IMR-90 (cell line): ENCODE results near the gene NDOR1. TPM values are rescaled to one million over a fixed set of nuclear protein-coding genes. Genes with fewer than 3 reads are reported as not detected.

ENCODE experiments used
- ATAC-seq: fragments of 200-7000 bp; cut with Tn5 transposase; 2 replicates; pipeline ENCODE4 v1.9.1; 2020; ENCODE audit warnings: low read depth, mild to moderate bottlenecking, moderate library complexity
- BruUV-seq: library from RNA; stranded (reverse); fragments of 400-500 nt; replicated peaks from 2 replicates; lab custom pipeline; 2021; lab: Mats Ljungman, UMichigan
- CTCF ChIA-PET: fragments of 300-600 bp; formaldehyde crosslinking; extraction: SDS; loops from one replicate; lab custom pipeline; 2021; ENCODE audit warnings: antibody characterized with exemption; lab: Yijun Ruan, JAX
- POLR2A ChIA-PET: fragments of 300-600 bp; sonication (Branson Sonifier 250); formaldehyde crosslinking; loops from one replicate; lab custom pipeline; 2022; ENCODE audit warnings: antibody characterized with exemption; ENCODE audit not compliant: unreplicated experiment; lab: Charles Lee
- DNase-seq: peaks from one replicate; pipeline ENCODE4 v3.0.0; 2013
- H2AFZ ChIP-seq: replicated peaks from 2 replicates; pipeline ENCODE3; 2013; ENCODE audit warnings: low read length, mild to moderate bottlenecking; ENCODE audit not compliant: poor library complexity
- H2AK5ac ChIP-seq: 2 replicates; pipeline ENCODE4 v1.6.1; 2013; ENCODE audit warnings: low read depth, low read length, inconsistent platforms
- H2AK9ac ChIP-seq: replicated peaks from 2 replicates; pipeline ENCODE3; 2013; ENCODE audit warnings: mild to moderate bottlenecking, low read depth, low read length, moderate library complexity; ENCODE audit not compliant: poor library complexity
- H2BK120ac ChIP-seq: 2 replicates; pipeline ENCODE4 v1.6.1; 2013; ENCODE audit warnings: low read depth, low read length, inconsistent platforms
- H2BK15ac ChIP-seq: 3 replicates; pipeline ENCODE4 v1.6.1; 2013; ENCODE audit warnings: low read depth, low read length, inconsistent platforms
- H2BK20ac ChIP-seq: 2 replicates; pipeline ENCODE4 v1.6.1; 2013; ENCODE audit warnings: low read depth, mild to moderate bottlenecking, inconsistent platforms, low read length, moderate library complexity
- H2BK5ac ChIP-seq: 2 replicates; pipeline ENCODE4 v1.6.1; 2013; ENCODE audit warnings: mild to moderate bottlenecking, low read depth, low read length, inconsistent platforms; ENCODE audit not compliant: poor library complexity, severe bottlenecking
- H3K14ac ChIP-seq: replicated peaks from 2 replicates; pipeline ENCODE4 v1.6.1; 2013; ENCODE audit warnings: low read depth, low read length, inconsistent platforms
- H3K18ac ChIP-seq: 2 replicates; pipeline ENCODE4 v1.6.1; 2013; ENCODE audit warnings: low read depth, low read length, control low read depth
- H3K23ac ChIP-seq: 2 replicates; pipeline ENCODE4 v1.6.1; 2013; ENCODE audit warnings: low read depth, low read length, inconsistent platforms
- H3K27ac ChIP-seq: 2 replicates; pipeline ENCODE4 v1.5.1; 2013; ENCODE audit warnings: mild to moderate bottlenecking, control low read depth, low read length; ENCODE audit not compliant: insufficient read depth
- H3K27me3 ChIP-seq: 2 replicates; pipeline ENCODE4 v1.6.1; 2013; ENCODE audit warnings: low read length; ENCODE audit not compliant: control insufficient read depth, insufficient read depth
- H3K36me3 ChIP-seq: 2 replicates; pipeline ENCODE4 v1.6.1; 2013; ENCODE audit warnings: low read length, mixed read lengths; ENCODE audit not compliant: control insufficient read depth, insufficient read depth
- H3K4ac ChIP-seq: 2 replicates; pipeline ENCODE4 v1.6.1; 2013; ENCODE audit warnings: low read depth, low read length, inconsistent platforms
- H3K4me1 ChIP-seq: 2 replicates; pipeline ENCODE4 v1.6.1; 2013; ENCODE audit warnings: low read length, mixed read lengths; ENCODE audit not compliant: control insufficient read depth, insufficient read depth
- H3K4me2 ChIP-seq: 2 replicates; pipeline ENCODE4 v1.6.1; 2013; ENCODE audit warnings: low read depth, mild to moderate bottlenecking, control low read depth, low read length, moderate library complexity
- H3K4me3 ChIP-seq: 2 replicates; pipeline ENCODE4 v1.5.1; 2013; ENCODE audit warnings: low read depth, mild to moderate bottlenecking, control low read depth, low read length, moderate library complexity; ENCODE audit not compliant: insufficient read depth
- H3K56ac ChIP-seq: 2 replicates; pipeline ENCODE4 v1.6.1; 2013; ENCODE audit warnings: low read length, inconsistent platforms; ENCODE audit not compliant: insufficient read depth; ENCODE audit errors: extremely low read depth
- H3K79me1 ChIP-seq, 2 experiments: 2 replicates each; pipeline ENCODE4 v1.6.1; 2013; ENCODE audit warnings: low read length in 2 of 2, inconsistent platforms in 1 of 2, low read depth in 1 of 2
- H3K9ac ChIP-seq: 2 replicates; pipeline ENCODE4 v1.6.1; 2013; ENCODE audit warnings: low read depth, low read length, control low read depth
- H3K9me1 ChIP-seq: 2 replicates; pipeline ENCODE4 v1.6.1; 2013; ENCODE audit warnings: low read length, inconsistent platforms; ENCODE audit not compliant: insufficient read depth
- H3K9me3 ChIP-seq: 2 replicates; pipeline ENCODE4 v1.6.1; 2013; ENCODE audit warnings: low read length; ENCODE audit not compliant: control insufficient read depth, insufficient read depth
- H4K20me1 ChIP-seq: 2 replicates; pipeline ENCODE4 v1.6.1; 2013; ENCODE audit warnings: low read length, inconsistent platforms; ENCODE audit not compliant: insufficient read depth
- H4K5ac ChIP-seq: 2 replicates; pipeline ENCODE4 v1.6.1; 2013; ENCODE audit warnings: mild to moderate bottlenecking, low read depth, low read length, control low read depth
- H4K8ac ChIP-seq, 2 experiments: 2 replicates each; pipeline ENCODE4 v1.6.1; 2013; ENCODE audit warnings: low read depth in 2 of 2, low read length in 2 of 2, control low read depth in 1 of 2, inconsistent platforms in 1 of 2
- H4K91ac ChIP-seq: 2 replicates; pipeline ENCODE4 v1.6.1; 2013; ENCODE audit warnings: low read depth, low read length, inconsistent platforms; ENCODE audit not compliant: insufficient read depth
- BHLHE40 ChIP-seq: fragments of 150-350 bp; IDR thresholded peaks from 2 replicates; pipeline ENCODE4 v1.6.1; 2016; ENCODE audit warnings: mild to moderate bottlenecking, low read depth, low read length
- CEBPB ChIP-seq: IDR thresholded peaks from 2 replicates; pipeline ENCODE4 v1.6.1; 2012; ENCODE audit warnings: low read depth, low read length, improper control_type of control experiment
- CHD1 ChIP-seq: IDR thresholded peaks from 2 replicates; pipeline ENCODE4 v1.6.1; 2012; ENCODE audit warnings: low read depth, low read length, improper control_type of control experiment
- ELK1 ChIP-seq: fragments of 150-350 bp; IDR thresholded peaks from 2 replicates; pipeline ENCODE4 v1.6.1; 2016; ENCODE audit warnings: low read depth, mild to moderate bottlenecking, low read length, moderate library complexity, borderline replicate concordance
- MAFK ChIP-seq: IDR thresholded peaks from 2 replicates; pipeline ENCODE4 v1.6.1; 2012; ENCODE audit warnings: low read depth, low read length, improper control_type of control experiment
- MAZ ChIP-seq: IDR thresholded peaks from 2 replicates; pipeline ENCODE4 v1.6.1; 2012; ENCODE audit warnings: low read depth, mild to moderate bottlenecking, low read length, improper control_type of control experiment, moderate library complexity, borderline replicate concordance
- MXI1 ChIP-seq: IDR thresholded peaks from 2 replicates; pipeline ENCODE4 v1.6.1; 2012; ENCODE audit warnings: low read depth, mild to moderate bottlenecking, low read length, moderate library complexity, borderline replicate concordance
- NFE2L2 ChIP-seq: fragments of 150-350 bp; IDR thresholded peaks from 2 replicates; pipeline ENCODE4 v1.6.1; 2016; ENCODE audit warnings: low read depth, mild to moderate bottlenecking, low read length
- POLR2A ChIP-seq: IDR thresholded peaks from 2 replicates; pipeline ENCODE4 v1.6.1; 2012; ENCODE audit warnings: mild to moderate bottlenecking, low read depth, low read length
- RFX5 ChIP-seq: IDR thresholded peaks from 2 replicates; pipeline ENCODE4 v1.8.0; 2012; ENCODE audit warnings: low read depth, mild to moderate bottlenecking, low read length, moderate library complexity
- SMC3 ChIP-seq: fragments of 150-350 bp; IDR thresholded peaks from 2 replicates; pipeline ENCODE4 v1.6.1; 2016; ENCODE audit warnings: low read depth, mild to moderate bottlenecking, antibody characterized with exemption, low read length, moderate library complexity
- USF2 ChIP-seq: fragments of 150-350 bp; IDR thresholded peaks from 2 replicates; pipeline ENCODE4 v1.6.1; 2017; ENCODE audit warnings: mild to moderate bottlenecking, antibody characterized with exemption, low read length, low read depth
- WGBS, 2 experiments: methylation state at CpG; one replicate each; pipeline versions ENCODE4 v1.1.5 to v1.1.7; 2013; ENCODE audit warnings: missing lambda C conversion rate in 2 of 2; ENCODE audit not compliant: insufficient read length in 1 of 2; ENCODE audit errors: extremely low coverage in 2 of 2; 5-methylcytosine and 5-hydroxymethylcytosine counted together
- dilution Hi-C: fragments of 300-500 bp; cut with HindIII; formaldehyde crosslinking; loops from one replicate; pipeline ENCODE4 v1.14.3; 2018; ENCODE audit warnings: low sequenced_read_pairs; ENCODE audit not compliant: unreplicated experiment
- in situ Hi-C: fragments of 300-500 bp; cut with MboI; formaldehyde crosslinking; loops from 3 replicates; pipeline ENCODE4 v1.14.3; 2019; ENCODE audit warnings: low sequenced_read_pairs, inconsistent platforms, mixed read lengths
- intact Hi-C: fragments of 100-400 bp; cut with micrococcal nuclease; formaldehyde crosslinking; loops from 2 replicates; pipeline ENCODE4 v1.10.0; 2022
- polyA plus RNA-seq, 3 experiments: library from polyadenylated mRNA; depleted of rRNA; stranded (reverse); fragments of >200 nt; gene quantifications; 2 replicates each; pipeline ENCODE4 v1.2.3, GENCODE V29; 2012; ENCODE audit warnings: low replicate concordance in 1 of 3
- total RNA-seq: library from RNA; depleted of rRNA; stranded (reverse); fragments of >200 nt; gene quantifications from 2 replicates; pipeline ENCODE4 v1.2.3, GENCODE V29; 2012

NDOR1 gene
- total and polyA plus RNA-seq, 2 of the 4 experiments (the other 2 are of a cell fraction): 0.90 to 10.6 TPM

- Histone ChIP-seq H3K4ac (no peak overlapping the region), H3K14ac (no peak overlapping the region), H3K36me3 (no peaks in the 10 kb centered on the region), H2BK5ac (no peak overlapping the region), H3K4me1 (peaks cover 12% of the 10 kb centered on the region), H3K9ac (no peak overlapping the region), H2BK15ac (no peak overlapping the region), H3K27me3 (no peaks in the 10 kb centered on the region; the same call in 1 of the 2 replicates), H2AK9ac (peak overlapping the region; percentile 31), H3K23ac (no peak overlapping the region), H2AK5ac (no peak overlapping the region), H4K91ac (no peak overlapping the region), H3K4me3 (no peak overlapping the region), H3K9me1 (no peaks in the 10 kb centered on the region), H2BK120ac (no peak overlapping the region), H3K9me3 (no peaks in the 10 kb centered on the region), H3K79me1 (no peaks in the 10 kb centered on the region), H2AFZ (peak overlapping the region; percentile 61), H4K8ac (no peak overlapping the region), H4K20me1 (no peaks in the 10 kb centered on the region), H3K4me2 (no peak overlapping the region), H3K27ac (no peak overlapping the region), H2BK20ac (no peak overlapping the region), H3K56ac (no peak overlapping the region), H4K5ac (no peak overlapping the region), H3K18ac (no peak overlapping the region)
- intact Hi-C loops (loop anchor here (1.0 to 2.0 kb wide), 2 partner anchors 108 to 180 kb away; partner anchors contain the start of gene NPDC1), in situ Hi-C loops (loop anchor here (5.0 kb wide), 1 partner anchor 104 kb away; no protein-coding TSS in a partner anchor), dilution Hi-C loops (no loop called here)
- DNase-seq (no peak), ATAC-seq (no peak)
- no peak for TF ChIP-seq MAZ
- TF ChIP-seq BHLHE40: no peak
- TF ChIP-seq USF2: no peak
- TF ChIP-seq CEBPB: no peak
- TF ChIP-seq MAFK: no peak
- TF ChIP-seq CHD1: no peak
- TF ChIP-seq ELK1: no peak
- no peak for TF ChIP-seq NFE2L2
- no peak for TF ChIP-seq MXI1
- TF ChIP-seq SMC3: no peak
- TF ChIP-seq POLR2A: no peak
- no peak for TF ChIP-seq RFX5
- BruUV-seq: no TSS peak
- 65% methylated on average over 6 of the region's 18 CpGs; no CpG with 5 or more reads in 1 of the 2 experiments for WGBS, 2 experiments
- ChIA-PET POLR2A (no interaction called here), CTCF (interaction anchor here (1.1 to 1.2 kb wide), 2 partner anchors 10 to 32 kb away, joined by 3 to 6 read pairs; no protein-coding TSS in a partner anchor)
These were observed 21.0 kb downstream of the NDOR1 start for GRCh38 chr9:137226338-137227053.
